Effector CD4-positive, alpha-beta T cell (primary cell): Measurements from ENCODE around the gene LIPG.

ENCODE experiments used
- DNase-seq: peaks from one replicate; pipeline ENCODE4 v3.0.0-alpha.2; 2020

The LIPG gene

DNA sequence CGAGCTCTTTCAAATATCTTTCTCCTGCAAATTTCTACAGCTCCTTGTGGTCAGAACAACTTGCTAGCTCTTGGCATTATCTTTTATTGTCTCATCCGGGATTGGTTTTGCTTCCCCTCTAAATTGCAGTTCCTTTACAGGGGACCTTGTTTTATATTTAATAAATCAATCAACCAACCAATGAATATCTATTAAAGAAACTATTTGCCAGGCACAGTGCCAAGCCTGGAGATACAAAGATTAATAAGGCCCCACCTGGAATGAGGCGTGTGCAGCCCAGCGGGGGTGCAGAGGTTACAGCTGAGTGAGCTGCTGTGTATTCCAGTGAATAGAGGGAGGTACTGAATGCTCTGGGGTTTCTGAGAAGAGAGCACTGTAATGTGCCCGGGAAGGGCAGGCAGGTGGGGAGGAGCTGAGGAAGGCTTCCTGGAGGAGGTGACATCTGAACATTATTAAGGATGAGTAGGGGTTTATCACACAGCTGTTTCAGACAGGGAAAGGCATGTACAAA is 51.8 kb downstream of the LIPG start:
- no peak for DNase-seq

DNA sequence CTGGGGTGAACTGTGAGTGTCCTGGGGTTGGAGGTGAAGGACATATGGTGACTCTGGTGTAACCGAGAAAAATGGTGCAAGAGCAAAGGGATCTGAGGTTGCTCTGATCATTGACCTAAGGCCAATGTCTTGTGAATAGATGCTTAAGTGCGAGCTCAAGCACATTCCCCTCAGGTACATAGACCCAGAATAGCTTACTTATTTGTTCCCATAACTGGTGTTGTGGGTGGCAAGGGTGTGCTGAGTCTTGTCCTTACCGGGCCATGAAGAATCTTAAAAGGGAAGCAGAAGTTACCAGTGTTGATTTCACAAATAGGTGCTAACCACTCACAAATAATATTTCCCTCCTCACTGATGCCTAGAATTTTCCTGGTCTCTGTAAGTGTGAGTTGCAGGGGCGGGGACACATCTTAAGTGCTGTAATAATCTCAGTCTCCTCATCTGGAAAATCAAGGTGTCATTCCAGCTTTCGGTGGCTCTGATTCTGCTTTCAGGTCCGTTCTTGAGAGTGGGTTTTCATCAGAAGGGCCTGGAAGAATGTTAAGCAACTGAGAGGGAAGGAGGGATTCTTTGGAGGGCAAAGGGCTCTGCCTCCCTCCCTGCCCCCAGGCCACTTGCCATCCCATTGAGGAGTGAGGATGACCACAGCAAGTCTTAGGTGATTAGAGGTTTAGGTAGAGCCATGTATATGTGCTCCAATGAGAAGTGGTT is 54.9 kb downstream of the LIPG start:
- DNase-seq: no peak

DNA sequence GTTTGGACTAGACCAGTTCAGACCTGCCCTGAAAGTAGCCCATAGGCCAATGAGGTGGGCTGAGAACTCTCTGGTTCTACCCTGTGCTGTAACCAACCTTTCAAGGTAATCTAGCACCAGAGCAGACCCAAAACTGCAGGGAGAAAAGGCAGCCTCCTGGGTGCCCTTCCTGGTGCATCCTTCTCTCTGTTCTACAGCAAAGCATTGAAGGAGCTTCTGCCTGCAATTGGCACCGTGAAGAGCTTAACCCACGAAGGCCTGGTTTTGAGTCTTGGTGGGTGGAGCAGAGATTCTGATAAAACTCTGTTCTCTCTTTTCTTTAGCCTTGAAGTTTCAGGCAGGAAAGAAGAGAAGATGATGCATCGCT is 55.5 kb downstream of the LIPG start:
- no peak for DNase-seq

DNA sequence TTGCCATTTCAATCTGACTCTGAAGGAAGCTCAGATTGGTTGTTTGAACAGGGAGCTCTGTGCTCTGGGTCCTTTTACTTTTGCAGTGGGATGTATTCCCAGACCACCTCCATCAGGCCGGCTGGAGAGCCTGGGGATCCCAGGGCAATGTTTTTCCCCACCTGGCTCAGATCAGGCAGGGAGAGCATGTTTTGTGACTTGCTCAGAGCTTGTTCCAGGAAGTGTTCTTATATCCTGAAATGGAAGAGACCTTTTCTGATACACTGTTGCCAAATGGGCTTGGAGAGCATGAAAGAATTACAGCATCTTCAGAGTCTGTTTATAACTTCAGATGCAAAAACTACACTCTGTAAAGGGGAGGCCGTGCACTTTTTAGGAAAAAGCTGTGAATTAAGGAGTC is 56.0 kb downstream of the LIPG start:
- DNase-seq: no peak

DNA sequence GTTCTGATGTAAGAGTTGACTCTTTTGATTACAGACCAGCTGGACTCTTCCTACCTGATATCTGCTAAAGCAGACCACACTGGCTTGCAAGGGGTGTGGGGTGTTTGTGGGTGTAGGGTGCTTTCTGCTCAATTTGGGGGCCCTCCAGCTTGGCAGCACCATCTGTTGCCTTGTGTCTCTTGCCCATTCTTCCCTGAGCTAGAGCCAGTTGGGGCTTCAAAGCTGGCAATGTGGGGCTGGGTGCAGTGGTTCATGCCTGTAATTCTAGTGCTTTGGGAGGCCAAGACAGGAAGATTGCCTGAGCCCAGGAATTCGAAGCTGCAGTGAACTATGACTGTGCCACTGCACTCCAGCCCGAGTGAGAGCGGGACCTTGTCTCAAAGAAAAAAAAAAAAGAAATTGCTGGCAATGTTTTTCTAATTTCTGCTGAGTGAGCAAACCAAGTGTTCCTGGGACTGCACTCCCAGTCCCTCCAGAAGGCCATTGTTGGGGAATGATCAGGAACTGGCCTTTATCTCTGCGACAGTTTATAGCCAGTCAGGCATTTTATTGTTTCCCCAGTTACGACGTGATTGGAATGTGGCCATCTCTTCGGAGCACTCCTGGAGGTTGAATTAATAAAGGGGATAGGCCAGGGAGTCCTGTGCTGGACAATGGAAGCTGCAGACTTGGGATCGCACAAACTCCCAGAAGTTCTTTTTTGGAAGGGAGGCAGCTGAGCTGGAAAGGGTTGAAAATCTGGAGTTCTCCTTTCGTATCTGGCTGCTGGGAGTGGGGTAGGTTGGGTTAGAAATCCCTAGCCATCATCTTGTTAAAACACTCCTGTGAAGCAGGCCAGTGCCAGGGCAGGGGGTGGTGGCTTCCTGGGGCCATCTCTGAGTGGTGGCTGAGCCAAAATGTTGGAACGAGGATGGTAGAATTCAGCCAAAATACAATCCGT is 57.2 kb downstream of the LIPG start:
- no peak for DNase-seq

DNA sequence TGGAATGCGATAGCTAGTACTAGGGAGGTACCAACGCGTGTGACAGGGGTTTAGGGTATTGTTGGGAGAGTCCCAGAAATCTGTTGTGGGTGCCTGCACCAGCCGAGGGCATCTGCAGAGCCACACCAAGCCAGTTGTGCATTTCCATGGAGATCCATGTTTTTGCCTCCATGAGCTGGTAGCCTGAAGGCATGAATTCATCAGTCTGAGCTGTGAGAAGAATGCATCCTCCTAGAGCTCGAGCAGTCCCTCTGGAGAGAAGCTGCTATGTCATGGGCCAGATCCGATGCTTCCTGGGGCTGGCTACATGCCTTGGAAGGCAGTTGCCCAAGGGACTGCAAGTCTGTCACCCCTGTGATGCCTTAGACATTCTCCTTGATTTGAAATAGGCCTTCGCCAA is 57.9 kb downstream of the LIPG start:
- no peak for DNase-seq

DNA sequence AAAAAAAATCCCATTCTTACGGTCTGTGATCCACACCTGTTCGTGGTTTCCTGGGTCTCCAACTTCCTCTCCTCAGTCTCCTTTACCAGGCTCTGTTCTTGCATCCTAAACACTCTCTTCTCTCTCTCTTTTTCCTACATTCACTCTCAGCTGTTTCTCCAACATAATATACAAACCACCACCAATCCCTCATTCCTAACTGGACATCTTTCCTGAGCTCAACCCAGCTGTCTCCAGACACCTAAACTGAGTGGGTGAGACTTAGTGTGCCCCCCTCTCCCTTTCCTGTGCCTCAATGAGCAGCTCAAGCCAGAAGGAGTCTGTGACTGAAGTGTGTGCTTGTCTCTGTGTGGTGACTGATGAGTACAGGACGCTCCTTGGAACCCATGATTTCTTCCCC is 59.4 kb downstream of the LIPG start:
- DNase-seq: no peak

DNA sequence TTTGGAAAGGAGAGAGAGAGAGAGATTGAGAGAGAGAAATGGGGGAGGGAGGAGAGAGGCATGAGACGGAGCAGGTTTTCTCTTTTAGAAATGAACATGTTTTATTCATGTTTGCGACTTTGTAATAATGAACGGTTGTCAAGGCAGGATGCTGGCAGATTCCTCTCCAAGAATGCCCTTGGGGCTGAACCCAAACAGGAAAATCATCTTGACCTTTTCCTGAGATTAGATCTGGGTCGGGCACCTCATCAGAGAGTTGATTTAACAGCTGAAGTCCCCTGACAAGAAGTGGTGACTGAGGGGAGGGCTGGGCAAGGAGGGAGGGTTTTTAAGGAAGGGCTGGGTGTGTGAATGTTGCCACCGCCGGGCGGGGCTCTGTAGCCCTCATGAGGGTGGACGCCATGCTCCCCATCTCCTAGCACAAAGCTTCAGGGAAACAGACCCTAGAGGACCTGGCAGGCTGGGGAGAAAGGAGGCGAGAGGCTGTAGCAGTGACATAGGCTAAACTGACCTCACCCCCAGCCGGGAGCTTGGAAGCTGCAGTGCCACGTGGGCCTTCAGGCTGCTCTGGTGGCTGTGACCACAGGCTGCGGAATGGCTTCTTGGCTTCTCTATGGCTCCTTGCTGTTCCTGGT is 60.0 kb downstream of the LIPG start:
- no peak for DNase-seq

DNA sequence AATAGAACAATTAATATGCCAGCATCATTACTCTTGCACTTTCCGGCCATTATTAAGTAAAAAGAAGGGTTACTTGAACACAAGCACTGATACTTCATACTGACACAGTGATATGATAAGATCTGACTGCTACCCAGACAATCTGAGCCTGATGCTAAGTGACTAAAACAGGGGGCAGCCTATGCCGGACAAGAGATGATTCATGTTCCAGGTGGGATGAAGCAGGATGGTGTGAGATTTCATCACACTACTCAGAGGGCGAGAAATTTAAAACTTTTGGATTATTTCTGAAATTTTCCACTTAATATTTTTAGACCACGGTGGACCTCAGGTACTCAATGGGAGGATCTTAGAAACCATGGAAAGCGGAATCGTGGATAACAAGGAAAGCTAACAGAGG is 61.7 kb downstream of the LIPG start:
- no peak for DNase-seq

DNA sequence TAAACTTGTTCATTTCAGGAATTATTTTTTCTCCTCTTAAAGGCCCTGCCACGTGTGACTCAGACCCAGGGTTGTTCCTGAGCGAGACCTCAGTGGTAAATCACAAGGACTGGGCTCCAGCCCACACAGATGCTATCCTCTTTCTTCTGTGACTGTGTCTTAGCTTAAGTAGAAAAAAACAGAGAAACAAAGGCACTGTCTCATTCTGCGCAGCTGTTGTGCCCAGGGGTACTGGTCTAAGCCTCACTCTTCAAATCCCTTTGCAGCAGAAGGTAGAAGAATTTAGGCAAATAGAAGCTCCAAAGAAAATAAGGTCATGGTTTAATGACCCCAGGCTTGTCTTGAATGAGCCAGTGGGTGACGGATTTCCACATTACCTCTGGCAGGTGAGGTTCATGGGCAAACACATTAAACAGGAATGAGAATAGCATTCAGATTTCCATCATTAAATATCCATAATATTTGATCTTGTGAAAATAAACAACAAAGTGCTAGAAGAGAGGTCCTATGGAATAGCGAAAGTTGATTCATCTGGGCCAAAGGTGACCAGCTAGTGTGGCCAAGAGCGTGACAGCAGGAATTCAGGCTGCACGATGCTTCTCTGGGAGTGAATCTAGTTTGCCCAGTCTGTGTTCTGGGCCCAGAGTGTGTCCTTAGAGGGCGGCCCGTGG is 63.3 kb downstream of the LIPG start:
- DNase-seq: no peak

DNA sequence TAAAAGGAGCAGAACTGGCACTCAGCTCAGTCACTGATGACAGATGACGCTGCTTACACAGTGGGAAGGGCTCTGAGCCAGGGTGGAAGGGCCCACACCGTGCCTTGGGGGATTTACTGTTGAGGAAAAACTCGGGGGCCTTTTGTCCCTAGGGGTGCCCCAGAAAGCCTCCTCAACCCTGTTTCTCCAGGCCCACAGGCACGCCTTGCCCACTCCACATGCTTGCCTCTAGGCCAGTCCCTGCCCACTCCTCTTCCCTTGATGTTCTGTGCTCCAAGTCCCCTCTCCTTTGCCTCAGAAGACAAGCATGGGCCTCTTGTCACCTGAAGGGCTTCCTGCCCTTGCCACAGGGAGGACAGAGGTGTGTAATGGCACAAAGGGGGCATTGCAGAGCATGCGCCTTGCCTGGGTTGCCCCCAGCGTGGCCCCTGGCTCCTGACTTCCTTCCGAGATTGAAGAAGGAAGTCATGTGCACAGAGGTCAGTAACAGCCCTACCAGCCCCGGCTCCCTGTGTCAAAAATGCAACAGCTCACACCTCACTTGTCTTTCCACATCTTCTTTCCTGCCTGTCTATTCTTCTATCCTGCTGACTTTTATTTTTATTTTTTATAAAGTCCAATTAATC is 65.1 kb downstream of the LIPG start:
- DNase-seq: no peak

DNA sequence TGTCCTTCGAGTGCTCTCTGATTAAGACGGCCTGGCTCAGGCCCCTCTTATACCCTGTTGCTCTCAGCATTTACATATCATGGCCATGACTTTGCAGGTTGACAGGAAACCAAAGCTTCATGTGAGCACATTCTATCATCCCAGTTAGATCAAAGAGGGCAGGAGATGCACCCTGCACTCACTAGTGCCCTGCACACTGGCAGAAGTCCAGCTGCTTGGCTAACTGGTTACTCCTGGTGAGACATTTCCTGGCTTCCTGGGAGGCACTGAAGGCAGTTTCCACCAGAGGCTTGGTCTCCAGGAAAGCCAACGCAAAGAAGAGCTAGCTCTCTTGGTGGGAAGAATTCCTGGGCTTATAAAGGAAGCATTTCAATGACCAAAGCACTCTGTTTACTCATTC is 66.3 kb downstream of the LIPG start:
- no peak for DNase-seq

DNA sequence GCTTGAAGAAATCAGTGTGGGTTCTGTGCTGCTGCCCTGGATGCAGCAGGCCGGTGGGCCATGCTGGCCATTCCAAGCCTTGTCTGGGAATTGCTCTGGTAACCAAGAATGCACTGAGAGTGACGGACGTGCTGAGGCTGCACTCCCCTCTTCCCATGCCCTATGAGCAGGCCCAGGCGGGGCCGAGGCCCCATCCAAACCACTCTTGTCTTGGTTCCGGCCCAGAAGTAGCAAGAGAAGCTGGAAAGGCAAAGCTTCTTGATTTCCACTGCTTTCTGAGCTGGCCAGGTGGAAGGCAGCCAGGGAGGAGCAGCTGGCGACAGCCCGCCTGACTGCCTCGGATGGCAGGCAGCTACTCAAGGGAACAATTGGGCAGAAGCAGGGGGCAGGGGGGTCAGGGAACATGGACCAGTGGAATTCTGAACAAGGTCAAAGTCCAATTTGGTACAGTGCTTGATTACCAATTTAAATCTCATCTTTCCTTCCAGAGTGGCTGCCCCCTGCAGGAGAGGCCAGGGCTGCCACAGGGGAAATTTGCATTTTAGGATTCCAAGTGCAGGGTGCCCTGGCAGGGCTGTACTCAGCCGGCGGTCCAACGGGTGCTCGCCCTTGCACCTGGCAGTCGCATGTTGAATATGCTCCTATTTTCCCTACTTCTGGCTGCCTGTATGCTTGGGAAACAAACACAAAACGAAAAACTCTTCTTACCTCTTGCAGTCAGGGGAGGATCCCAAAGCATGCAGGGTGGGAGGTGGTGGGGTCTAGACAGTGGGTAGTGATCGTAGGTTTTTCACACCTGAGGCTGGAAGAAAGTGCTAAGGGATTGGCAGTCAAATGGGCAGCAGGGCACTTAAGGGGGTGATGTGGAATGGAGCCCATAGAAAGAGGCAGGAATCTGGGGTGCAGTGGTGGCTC is 67.3 kb downstream of the LIPG start:
- no peak for DNase-seq

DNA sequence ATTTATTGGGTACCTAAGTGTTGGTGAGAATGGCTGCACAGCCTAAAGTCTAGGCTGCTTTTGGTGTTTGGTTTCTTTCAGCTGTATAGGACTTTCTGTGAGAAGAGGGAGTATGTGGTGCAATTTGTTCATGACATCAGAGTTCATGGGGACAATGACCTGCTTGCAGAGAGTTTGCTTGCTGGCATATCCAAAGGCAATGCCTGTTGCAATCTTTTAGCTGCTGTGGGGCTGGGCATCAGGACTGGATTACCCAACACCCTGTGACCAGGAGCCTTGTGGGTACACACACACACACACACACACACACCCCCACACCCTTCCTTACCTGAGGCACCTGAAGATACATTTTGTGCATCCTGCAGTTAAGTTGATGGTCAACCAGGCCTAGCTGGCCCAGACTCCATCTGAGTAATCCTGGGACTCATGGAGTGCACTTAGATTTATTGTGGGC is 68.4 kb downstream of the LIPG start:
- no peak for DNase-seq

DNA sequence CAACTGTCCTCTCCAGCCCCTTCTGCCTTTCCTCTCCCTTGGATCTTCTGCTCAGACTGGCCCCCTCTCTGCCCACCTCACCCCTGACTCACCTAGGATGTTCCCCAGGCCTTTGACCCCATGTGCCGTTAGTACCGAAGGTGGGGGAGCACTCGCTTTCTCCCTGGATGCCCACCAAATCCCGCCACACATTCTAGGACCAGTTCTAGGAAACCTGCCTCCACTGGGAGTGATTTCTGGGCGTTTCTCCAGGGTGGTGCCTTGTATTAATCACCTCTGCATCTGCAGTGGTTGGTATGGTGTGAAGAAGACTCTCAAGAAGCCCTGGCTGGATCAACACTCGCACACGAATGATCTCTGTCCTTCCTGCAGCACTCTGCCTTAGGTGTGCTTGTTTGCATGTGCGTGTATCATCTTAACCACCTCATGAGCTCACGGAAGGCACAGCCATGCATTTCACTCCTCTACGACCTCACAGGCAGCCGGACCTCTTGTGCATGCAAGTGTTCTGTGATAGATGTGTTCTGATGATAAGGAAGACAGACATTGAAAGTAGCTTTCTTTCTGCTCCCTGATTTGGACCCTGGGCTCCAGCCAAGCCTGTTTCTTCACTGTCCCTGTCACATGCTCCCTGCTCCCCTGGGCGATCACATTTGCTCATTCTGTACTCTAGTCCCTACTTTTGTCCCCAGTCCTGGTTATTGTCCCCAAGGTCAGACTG is 69.4 kb downstream of the LIPG start:
- no peak for DNase-seq

DNA sequence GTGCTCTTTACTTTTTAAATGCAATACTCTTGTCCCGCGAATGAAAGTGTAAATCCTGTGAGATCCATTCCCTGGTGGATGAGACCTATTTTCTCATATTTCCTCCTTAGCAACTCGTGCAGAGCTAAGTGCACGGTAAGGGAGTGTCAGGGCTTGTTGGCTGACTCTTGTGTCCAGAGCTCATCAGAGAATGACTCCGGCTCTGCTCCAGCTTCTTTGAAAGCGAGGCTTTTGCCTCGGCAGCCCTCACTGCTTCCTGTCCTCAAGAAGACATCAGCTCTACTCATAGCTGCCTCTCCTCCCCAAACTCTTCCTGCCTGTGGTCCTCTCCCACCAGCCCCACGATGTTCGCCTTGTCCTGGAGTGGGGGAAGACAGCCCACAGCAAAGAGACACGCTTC is 70.7 kb downstream of the LIPG start:
- no peak for DNase-seq

DNA sequence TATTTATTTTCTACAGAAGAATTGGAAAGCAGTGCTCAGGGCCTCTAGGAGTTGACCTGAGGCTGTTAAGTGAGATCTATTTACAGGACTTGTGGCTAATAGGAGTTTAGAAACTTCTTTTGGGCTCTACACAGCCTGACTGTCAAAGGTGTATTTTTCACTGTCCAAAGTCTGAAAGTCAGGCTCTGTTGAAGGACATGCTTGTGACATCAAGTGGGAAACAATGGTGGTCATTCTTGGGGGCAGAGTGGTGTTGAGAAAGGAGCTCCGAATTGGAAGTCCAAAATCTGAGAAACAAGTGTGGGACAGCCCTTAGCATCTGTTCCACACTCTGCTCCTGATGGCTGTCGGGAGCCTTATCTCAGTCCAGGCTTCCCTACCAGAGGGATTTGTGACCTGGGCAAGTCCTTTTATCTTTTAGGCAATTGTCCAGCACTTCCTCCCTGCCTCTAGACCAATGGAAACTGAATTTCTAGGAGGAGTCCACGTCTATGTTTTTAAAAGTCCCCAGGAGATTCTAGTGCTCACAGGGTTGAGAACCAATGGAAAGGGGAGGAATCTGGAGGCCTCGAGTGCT is 76.4 kb downstream of the LIPG start:
- DNase-seq: no peak

DNA sequence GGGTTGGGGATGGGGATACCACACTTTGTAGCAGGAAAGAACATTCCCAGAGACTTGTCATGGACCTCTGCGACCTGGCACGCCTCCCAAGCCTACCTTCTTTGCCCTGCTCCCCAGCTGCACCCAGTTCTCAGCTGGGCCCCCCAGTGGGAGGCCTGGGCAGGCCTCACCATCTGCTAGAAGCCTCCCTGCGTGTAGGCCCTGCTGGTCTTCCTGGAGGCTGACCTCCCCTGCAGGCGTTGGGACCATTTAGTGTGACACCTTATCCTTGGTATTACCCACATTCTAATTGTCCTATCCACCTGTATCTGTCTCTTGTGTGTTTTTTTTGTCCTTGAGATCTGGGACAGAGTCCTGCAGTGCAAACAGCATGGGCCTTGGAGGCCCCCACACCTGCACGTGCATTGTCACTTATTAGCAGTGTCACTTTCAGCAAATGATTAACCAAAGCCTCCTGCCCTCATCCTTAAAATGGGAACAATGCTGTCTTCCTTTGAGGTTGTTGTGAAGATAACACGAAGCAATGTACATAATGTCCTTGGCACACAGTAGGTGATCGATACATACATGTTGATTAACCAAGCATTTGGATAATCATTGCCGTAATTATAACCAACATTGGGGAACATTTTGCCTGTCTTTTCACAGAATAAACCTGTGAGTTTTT is 77.2 kb downstream of the LIPG start:
- no peak for DNase-seq

DNA sequence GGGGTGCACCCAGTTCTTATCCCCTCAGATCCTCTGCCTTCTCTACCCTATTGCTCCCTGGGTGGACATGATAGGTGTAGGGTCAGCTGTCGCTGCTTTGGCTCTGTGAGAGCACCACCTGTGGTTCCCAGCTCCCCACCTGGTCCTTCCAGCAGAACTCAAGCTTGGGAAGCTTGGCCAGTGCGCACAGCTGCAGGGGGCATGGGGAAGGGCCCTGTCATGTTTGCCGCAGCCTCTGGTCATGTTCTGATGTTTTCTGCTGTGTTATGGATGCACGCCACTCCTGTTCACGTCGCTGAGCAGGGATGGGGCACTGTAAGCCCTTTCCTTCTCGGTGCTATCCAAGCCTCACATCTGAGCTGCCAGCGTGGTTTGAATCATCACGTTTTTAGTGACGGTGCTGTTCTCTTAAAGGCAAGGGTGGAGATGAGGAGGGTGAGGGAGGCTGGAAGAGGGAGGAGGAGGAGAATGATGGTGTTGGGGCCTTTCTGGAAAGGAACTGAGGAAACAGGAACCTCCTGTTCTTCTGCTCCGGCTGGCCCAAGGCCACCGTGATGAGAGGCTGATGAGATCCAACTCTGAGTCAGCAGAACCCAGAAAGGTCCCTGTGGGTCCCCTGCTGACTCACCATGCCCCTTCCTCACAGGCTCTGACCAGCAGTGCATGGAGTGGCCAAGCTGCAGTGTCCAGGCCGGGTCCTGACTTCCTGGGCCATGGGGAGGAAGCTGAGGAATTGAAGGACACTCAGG is 78.0 kb downstream of the LIPG start:
- no peak for DNase-seq
